Spleen (tissue), 7 donors: ENCODE results near the gene CACNA2D1.

Experiments used
- CTCF ChIP-seq, 11 experiments: fragments of 200-600 bp in 7 of 11; fragments of 450-650 bp in 4 of 11; sonication (generic) in 4 of 11; IDR thresholded peaks in 8 of 11; conservative IDR thresholded peaks in 3 of 11; 1 replicate in 7 of 11; 2 replicates in 4 of 11; pipeline versions ENCODE4 v1.4.0 to v1.8.0; 2016 to 2021; ENCODE audit warnings: antibody characterized with exemption in 11 of 11, inconsistent platforms in 4 of 11, mild to moderate bottlenecking in 1 of 11
- POLR2A ChIP-seq, 3 donors: fragments of 450-650 bp; IDR thresholded peaks; one replicate each; pipeline ENCODE4 v1.5.1; 2017; ENCODE audit warnings: antibody characterized with exemption in 3 of 3, mild to moderate bottlenecking in 1 of 3
- donor health status: DM: no; HTN: no; CAD: no; lungs with moderate emphysema.
- donor health status: DM: no; HTN: no; CAD: no.
- donor health status: DM: no; HTN: no; CAD: no.

GRCh38 chr7:82417898-82418297, 25.7 kb downstream of the CACNA2D1 start:
- TF ChIP-seq CTCF (IDR thresholded peaks at IDR 0.05 in 8 of 11, conservative IDR thresholded peaks at IDR 0.05 in 3 of 11) (no peak), POLR2A (IDR thresholded peaks at IDR 0.05) (no peak)
